H4 (cell line): ENCODE data around the gene GREB1. TPM values are rescaled to one million over a fixed set of nuclear protein-coding genes. Genes with fewer than 3 reads are reported as not detected.

Experiments
- DNase-seq: peaks from one replicate; pipeline ENCODE4 v3.0.0-alpha.2; 2015; ENCODE audit warnings: low spot score
- total RNA-seq: library from RNA; depleted of rRNA; stranded (reverse); fragments of >200 nt; shearing (Covaris generic); gene quantifications from 2 replicates; pipeline ENCODE4 v1.2.3, GENCODE V29; 2014

GREB1 gene
- total RNA-seq, 1 experiment from 2014 or later = 6.6 TPM

GRCh38 chr2:11612553-11613215, 78.8 kb downstream of the GREB1 start:
- DNase-seq = no peak

- DNase-seq = no peak
Measured at GRCh38 chr2:11613297-11613696, 79.5 kb downstream of the GREB1 start.

- DNase-seq = no peak
Measured at GRCh38 chr2:11615209-11615608, 81.4 kb downstream of the GREB1 start.

- no peak for DNase-seq
Measured at GRCh38 chr2:11616097-11616687, 82.3 kb downstream of the GREB1 start.

GRCh38 chr2:11616851-11617415, 83.1 kb downstream of the GREB1 start:
- no peak for DNase-seq

GRCh38 chr2:11617527-11617926, 83.7 kb downstream of the GREB1 start:
- no peak for DNase-seq

- no peak for DNase-seq
Measured at GRCh38 chr2:11617984-11618707, 84.3 kb downstream of the GREB1 start.

- DNase-seq = no peak
Measured at GRCh38 chr2:11618708-11619062, 84.8 kb downstream of the GREB1 start.

GRCh38 chr2:11621410-11621809, 87.6 kb downstream of the GREB1 start:
- no peak for DNase-seq

GRCh38 chr2:11622611-11623010, 88.8 kb downstream of the GREB1 start:
- DNase-seq = no peak

- DNase-seq = no peak
Measured at GRCh38 chr2:11624893-11625292, 91.0 kb downstream of the GREB1 start.

- DNase-seq = no peak
Measured at GRCh38 chr2:11625671-11626070, 91.8 kb downstream of the GREB1 start.

GRCh38 chr2:11628675-11629074, 94.8 kb downstream of the GREB1 start:
- DNase-seq = no peak

GRCh38 chr2:11629215-11629614, 95.4 kb downstream of the GREB1 start:
- no peak for DNase-seq

GRCh38 chr2:11629851-11630250, 96.0 kb downstream of the GREB1 start:
- DNase-seq = no peak

- DNase-seq = no peak
Measured at GRCh38 chr2:11630855-11631254, 97.0 kb downstream of the GREB1 start.

GRCh38 chr2:11631462-11631861, 97.6 kb downstream of the GREB1 start:
- DNase-seq = no peak

GRCh38 chr2:11633923-11634478, 100.2 kb downstream of the GREB1 start:
- DNase-seq = no peak

- DNase-seq = no peak
Measured at GRCh38 chr2:11634584-11634983, 100.7 kb downstream of the GREB1 start.

GRCh38 chr2:11635141-11635540, 101.3 kb downstream of the GREB1 start:
- DNase-seq = no peak

- DNase-seq = no peak
Measured at GRCh38 chr2:11636593-11637295, 102.9 kb downstream of the GREB1 start.

- no peak for DNase-seq
Measured at GRCh38 chr2:11637546-11637945, 103.7 kb downstream of the GREB1 start.
